C4-2B (cell line): ENCODE results near the gene SETD1B.

Experiments used
- H3K27ac ChIP-seq: fragments of 450-650 bp; 2 replicates; pipeline ENCODE4 v1.5.1; 2017
- CTCF ChIP-seq: fragments of 450-650 bp; conservative IDR thresholded peaks from 2 replicates; pipeline ENCODE4 v1.5.1; 2017; ENCODE audit warnings: mild to moderate bottlenecking
- ZFX ChIP-seq: fragments of 450-650 bp; IDR thresholded peaks from 2 replicates; pipeline ENCODE4 v1.6.1; 2017

SETD1B gene

GRCh38 chr12:121781484-121781997 is 22.3 kb upstream of the SETD1B start:
- H3K27ac ChIP-seq = no peak overlapping the region
- TF ChIP-seq CTCF (no peak), ZFX (no peak)

- H3K27ac ChIP-seq = no peak overlapping the region
- TF ChIP-seq CTCF = no peak
- no peak for TF ChIP-seq ZFX
Observed at GRCh38 chr12:121781998-121782979, 21.5 kb upstream of the SETD1B start.

- no peak overlapping the region for H3K27ac ChIP-seq
- TF ChIP-seq CTCF (no peak), ZFX (no peak)
Observed at GRCh38 chr12:121783766-121784165, 20.0 kb upstream of the SETD1B start.

- H3K27ac ChIP-seq = no peak overlapping the region
Observed at GRCh38 chr12:121784460-121784859, 19.3 kb upstream of the SETD1B start.

GRCh38 chr12:121786440-121786825 is 17.4 kb upstream of the SETD1B start:
- no peak for TF ChIP-seq ZFX
- no peak for TF ChIP-seq CTCF
- peak overlapping the region; percentile 20 for H3K27ac ChIP-seq

More at GRCh38 chr12:121784460-121784859, 19.3 kb upstream of the SETD1B start:
- no peak for TF ChIP-seq ZFX

GRCh38 chr12:121787063-121788025 is 16.5 kb upstream of the SETD1B start:
- TF ChIP-seq CTCF (no peak), ZFX (no peak)
- peak overlapping the region; percentile 20 for H3K27ac ChIP-seq

- no peak overlapping the region for H3K27ac ChIP-seq
- no peak for TF ChIP-seq ZFX
Observed at GRCh38 chr12:121788176-121788818, 15.5 kb upstream of the SETD1B start.
